Parathyroid adenoma (tissue), 2 donors: ENCODE results near the gene SCRT2.

ENCODE experiments used
- H2AFZ ChIP-seq: fragments of 300-600 bp; sonication (generic); one replicate; pipeline ENCODE4 v1.7.0; 2017; ENCODE audit warnings: antibody characterized with exemption, mild to moderate bottlenecking
- H3K27ac ChIP-seq: fragments of 300-600 bp; sonication (generic); one replicate; pipeline ENCODE4 v1.7.0; 2017
- H3K27me3 ChIP-seq: fragments of 300-600 bp; sonication (generic); one replicate; pipeline ENCODE4 v1.7.0; 2017; ENCODE audit warnings: low read length; ENCODE audit not compliant: control insufficient read depth, insufficient read depth
- H3K36me3 ChIP-seq: fragments of 300-600 bp; sonication (generic); one replicate; pipeline ENCODE4 v1.7.0; 2017; ENCODE audit warnings: low read length; ENCODE audit not compliant: control insufficient read depth, insufficient read depth
- H3K4me1 ChIP-seq: fragments of 300-600 bp; sonication (generic); one replicate; pipeline ENCODE4 v1.7.0; 2017; ENCODE audit warnings: control low read depth
- H3K4me2 ChIP-seq: fragments of 300-600 bp; sonication (generic); one replicate; pipeline ENCODE4 v1.7.0; 2017; ENCODE audit warnings: low read length
- H3K4me3 ChIP-seq: fragments of 300-600 bp; sonication (generic); one replicate; pipeline ENCODE4 v1.7.0; 2017; ENCODE audit warnings: low read depth, low read length
- H3K79me2 ChIP-seq: fragments of 300-600 bp; sonication (generic); one replicate; pipeline ENCODE4 v1.7.0; 2017; ENCODE audit warnings: control low read depth
- H3K9ac ChIP-seq: fragments of 300-600 bp; sonication (generic); one replicate; pipeline ENCODE4 v1.7.0; 2017; ENCODE audit warnings: mild to moderate bottlenecking
- H3K9me3 ChIP-seq: fragments of 300-600 bp; sonication (generic); one replicate; pipeline ENCODE4 v1.7.0; 2017; ENCODE audit warnings: low read length; ENCODE audit not compliant: control insufficient read depth
- CTCF ChIP-seq: fragments of 300-600 bp; sonication (generic); IDR thresholded peaks from one replicate; pipeline ENCODE4 v1.7.0; 2017; ENCODE audit warnings: antibody characterized with exemption, mild to moderate bottlenecking
- donor health status: primary hyperparathyroidism.

SCRT2 gene

GRCh38 chr20:617934-618690 is 57.5 kb downstream of the SCRT2 start:
- Histone ChIP-seq H2AFZ (no peak overlapping the region), H3K9ac (no peak overlapping the region), H3K36me3 (no peaks in the 10 kb centered on the region), H3K27me3 (no peaks in the 10 kb centered on the region), H3K4me1 (no peaks in the 10 kb centered on the region), H3K9me3 (no peaks in the 10 kb centered on the region), H3K79me2 (no peaks in the 10 kb centered on the region), H3K4me2 (no peak overlapping the region), H3K27ac (no peak overlapping the region), H3K4me3 (no peak overlapping the region)
- TF ChIP-seq CTCF = no peak

- Histone ChIP-seq H2AFZ (no peak overlapping the region), H3K4me1 (no peaks in the 10 kb centered on the region), H3K4me3 (no peak overlapping the region), H3K27ac (no peak overlapping the region), H3K4me2 (no peak overlapping the region), H3K9ac (no peak overlapping the region), H3K9me3 (no peaks in the 10 kb centered on the region), H3K27me3 (no peaks in the 10 kb centered on the region), H3K79me2 (no peaks in the 10 kb centered on the region), H3K36me3 (no peaks in the 10 kb centered on the region)
- TF ChIP-seq CTCF = no peak
Observed at GRCh38 chr20:615514-615913, 60.1 kb downstream of the SCRT2 start.

- Histone ChIP-seq H2AFZ (no peak overlapping the region), H3K4me2 (no peak overlapping the region), H3K9me3 (no peaks in the 10 kb centered on the region), H3K9ac (no peak overlapping the region), H3K27me3 (no peaks in the 10 kb centered on the region), H3K4me3 (no peak overlapping the region), H3K4me1 (no peaks in the 10 kb centered on the region), H3K36me3 (no peaks in the 10 kb centered on the region), H3K79me2 (no peaks in the 10 kb centered on the region), H3K27ac (no peak overlapping the region)
- no peak for TF ChIP-seq CTCF
Observed at GRCh38 chr20:611843-612185, 63.8 kb downstream of the SCRT2 start.
